HG03066 (cell line): ENCODE results near the gene SRPRB.
"Not testable (repeated sequence)": the region's sequence is repeated elsewhere in the genome, so short reads cannot be mapped to it uniquely, and the experiment has no call there.

Source experiments
- ATAC-seq: cut with Tn5 transposase; IDR thresholded peaks from one replicate; pipeline ENCODE4 v1.9.1; 2021; ENCODE audit warnings: low read depth; ENCODE audit not compliant: unreplicated experiment

Gene SRPRB

GRCh38 chr3:133777807-133778568 is 27.6 kb upstream of the SRPRB start:
- no peak for ATAC-seq

- no peak for ATAC-seq
Measured at GRCh38 chr3:133779626-133780203, 25.9 kb upstream of the SRPRB start.

GRCh38 chr3:133780756-133781155 is 24.9 kb upstream of the SRPRB start:
- not testable (repeated sequence) for ATAC-seq

- ATAC-seq = no peak
Measured at GRCh38 chr3:133781570-133781969, 24.0 kb upstream of the SRPRB start.

- ATAC-seq = no peak
Measured at GRCh38 chr3:133782454-133782853, 23.2 kb upstream of the SRPRB start.

GRCh38 chr3:133783762-133784161 is 21.9 kb upstream of the SRPRB start:
- no peak for ATAC-seq

- no peak for ATAC-seq
Measured at GRCh38 chr3:133788024-133788423, 17.6 kb upstream of the SRPRB start.

- ATAC-seq = no peak
Measured at GRCh38 chr3:133792171-133792763, 13.3 kb upstream of the SRPRB start.

- ATAC-seq = no peak
Measured at GRCh38 chr3:133797396-133798105, 8.1 kb upstream of the SRPRB start.

- ATAC-seq = no peak
Measured at GRCh38 chr3:133799794-133800585, 5.6 kb upstream of the SRPRB start.

GRCh38 chr3:133803469-133803868 is 2.1 kb upstream of the SRPRB start:
- no peak for ATAC-seq

- no peak for ATAC-seq
Measured at GRCh38 chr3:133804896-133805295, 719 bp upstream of the SRPRB start.

GRCh38 chr3:133805384-133805701 is 272 bp upstream of the SRPRB start:
- ATAC-seq = no peak

- no peak for ATAC-seq
Measured at GRCh38 chr3:133812872-133813271, 7.3 kb downstream of the SRPRB start.

- ATAC-seq = no peak
Measured at GRCh38 chr3:133815386-133815785, 9.8 kb downstream of the SRPRB start.

- ATAC-seq = no peak
Measured at GRCh38 chr3:133820129-133820528, 14.5 kb downstream of the SRPRB start.

- ATAC-seq = no peak
Measured at GRCh38 chr3:133820889-133821675, 15.5 kb downstream of the SRPRB start.

- ATAC-seq = no peak
Measured at GRCh38 chr3:133821767-133822638, 16.4 kb downstream of the SRPRB start.

GRCh38 chr3:133824961-133825485 is 19.4 kb downstream of the SRPRB start:
- ATAC-seq = no peak
